ENCODE measurements around the gene CCDC183. TPM values are rescaled to one million over a fixed set of nuclear protein-coding genes. Genes with fewer than 3 reads are reported as not detected.
A peak's percentile ranks its signal among the peaks of the same experiment; 100 is the strongest.

The CCDC183 gene
- polyA plus RNA-seq, 1 donor from 2014 or later = 0.78 TPM

GRCh38 chr9:136853596-136854112 lies 57.5 kb downstream of the CCDC183 start:
- peak overlapping the region in 1 of 3 donors; percentile 60 for H3K27ac Mint-ChIP-seq
- H3K9me3 Mint-ChIP-seq = peaks cover 0 to 2% (median 0%) of the 10 kb centered on the region in 3 donors
- no peaks in the 10 kb centered on the region for H3K27me3 Mint-ChIP-seq
- no peaks in the 10 kb centered on the region for H3K36me3 Mint-ChIP-seq
- H3K4me3 Mint-ChIP-seq = peak overlapping the region in 1 of 4 donors; percentile 52
- H3K4me1 Mint-ChIP-seq = peaks cover 0 to 5% (median 2%) of the 10 kb centered on the region in 3 donors

- H3K4me3 Mint-ChIP-seq = peak overlapping the region in 1 of 4 donors; percentile 52
- H3K27ac Mint-ChIP-seq = peak overlapping the region in 1 of 3 donors; percentile 60
- peaks cover 0 to under 1% (median 0%) of the 10 kb centered on the region in 3 donors for H3K4me1 Mint-ChIP-seq
- no peaks in the 10 kb centered on the region for H3K9me3 Mint-ChIP-seq
- no peaks in the 10 kb centered on the region for H3K36me3 Mint-ChIP-seq
- H3K27me3 Mint-ChIP-seq = no peaks in the 10 kb centered on the region
These were observed 58.1 kb downstream of the CCDC183 start for GRCh38 chr9:136854113-136854841.

- Mint-ChIP-seq H3K4me1 (no peaks in the 10 kb centered on the region), H3K27ac (no peak overlapping the region), H3K27me3 (no peaks in the 10 kb centered on the region), H3K9me3 (no peaks in the 10 kb centered on the region), H3K36me3 (no peaks in the 10 kb centered on the region), H3K4me3 (no peak overlapping the region)
These were observed 58.8 kb downstream of the CCDC183 start for GRCh38 chr9:136854842-136855460.

- Mint-ChIP-seq H3K27me3 (no peaks in the 10 kb centered on the region), H3K36me3 (no peaks in the 10 kb centered on the region), H3K4me1 (peaks cover 0 to 3% (median 0%) of the 10 kb centered on the region in 3 donors), H3K27ac (no peak overlapping the region), H3K9me3 (no peaks in the 10 kb centered on the region), H3K4me3 (no peak overlapping the region)
These were observed 59.4 kb downstream of the CCDC183 start for GRCh38 chr9:136855461-136856078.

- no peak overlapping the region for H3K27ac Mint-ChIP-seq
- H3K9me3 Mint-ChIP-seq = no peaks in the 10 kb centered on the region
- H3K27me3 Mint-ChIP-seq = no peaks in the 10 kb centered on the region
- no peak overlapping the region for H3K4me3 Mint-ChIP-seq
- peaks cover 0 to 3% (median 0%) of the 10 kb centered on the region in 3 donors for H3K4me1 Mint-ChIP-seq
- no peaks in the 10 kb centered on the region for H3K36me3 Mint-ChIP-seq
These were observed 59.9 kb downstream of the CCDC183 start for GRCh38 chr9:136856079-136856476.

- no peak overlapping the region for H3K4me3 Mint-ChIP-seq
- H3K27me3 Mint-ChIP-seq = no peaks in the 10 kb centered on the region
- H3K9me3 Mint-ChIP-seq = no peaks in the 10 kb centered on the region
- no peaks in the 10 kb centered on the region for H3K36me3 Mint-ChIP-seq
- peaks cover 0 to 3% (median 0%) of the 10 kb centered on the region in 3 donors for H3K4me1 Mint-ChIP-seq
- H3K27ac Mint-ChIP-seq = no peak overlapping the region
These were observed 60.5 kb downstream of the CCDC183 start for GRCh38 chr9:136856541-136857141.

- Mint-ChIP-seq H3K36me3 (no peaks in the 10 kb centered on the region), H3K27me3 (no peaks in the 10 kb centered on the region), H3K27ac (no peak overlapping the region), H3K4me1 (peaks cover 0 to 3% (median 0%) of the 10 kb centered on the region in 3 donors), H3K9me3 (no peaks in the 10 kb centered on the region), H3K4me3 (no peak overlapping the region)
These were observed 61.0 kb downstream of the CCDC183 start for GRCh38 chr9:136857166-136857565.

Other genes starting within 250 kb of the CCDC183 start
- not detected for gene EGFL7, start 133.4 kb upstream of the CCDC183 start, polyA plus RNA-seq
- 42.0 TPM for gene AGPAT2, start 108.9 kb upstream of the CCDC183 start, polyA plus RNA-seq
- 0.90 TPM for gene DIPK1B, start 83.8 kb upstream of the CCDC183 start, polyA plus RNA-seq
- gene LCN10, start 53.4 kb upstream of the CCDC183 start, polyA plus RNA-seq = 68.0 TPM
- gene LCN6, start 47.8 kb upstream of the CCDC183 start, polyA plus RNA-seq = not detected
- 0.44 TPM for gene LCN8, start 38.1 kb upstream of the CCDC183 start, polyA plus RNA-seq
- gene LCN15, start 31.8 kb upstream of the CCDC183 start, polyA plus RNA-seq = not detected
- gene TMEM141, start 5.0 kb upstream of the CCDC183 start, polyA plus RNA-seq = 45.9 TPM
- gene RABL6, start 11.6 kb downstream of the CCDC183 start, polyA plus RNA-seq = 19.7 TPM
- 0.10 TPM for gene AJM1, start 46.1 kb downstream of the CCDC183 start, polyA plus RNA-seq
- 91.6 TPM for gene PHPT1, start 53.1 kb downstream of the CCDC183 start, polyA plus RNA-seq
- gene MAMDC4, start 56.0 kb downstream of the CCDC183 start, polyA plus RNA-seq = 0.11 TPM
- 378 TPM for gene EDF1, start 70.0 kb downstream of the CCDC183 start, polyA plus RNA-seq
- gene TRAF2, start 90.2 kb downstream of the CCDC183 start, polyA plus RNA-seq = 42.8 TPM
- 108 TPM for gene FBXW5, start 148.4 kb downstream of the CCDC183 start, polyA plus RNA-seq
- not detected for gene C8G, start 148.9 kb downstream of the CCDC183 start, polyA plus RNA-seq
- not detected for gene LCN12, start 155.9 kb downstream of the CCDC183 start, polyA plus RNA-seq
- gene PTGDS, start 181.2 kb downstream of the CCDC183 start, polyA plus RNA-seq = not detected
- not detected for gene LCNL1, start 186.7 kb downstream of the CCDC183 start, polyA plus RNA-seq
- gene PAXX, start 196.1 kb downstream of the CCDC183 start, polyA plus RNA-seq = 64.3 TPM
- 3.5 TPM for gene CLIC3, start 200.2 kb downstream of the CCDC183 start, polyA plus RNA-seq
- gene ABCA2, start 231.9 kb downstream of the CCDC183 start, polyA plus RNA-seq = 3.9 TPM
- gene FUT7, start 235.8 kb downstream of the CCDC183 start, polyA plus RNA-seq = 26.6 TPM
- gene NPDC1, start 249.8 kb downstream of the CCDC183 start, polyA plus RNA-seq = 2.0 TPM